Stimulated activated CD8-positive, alpha-beta memory T cell treated with anti-CD3 and anti-CD28 coated beads, Interleukin-12 subunit alpha, Interleukin-12 subunit beta, amount 100 ng/mL, for 24 hours (primary cell): ENCODE results near the gene TRHDE.

Experiments used
- DNase-seq: peaks from one replicate; pipeline ENCODE4 v3.0.0-alpha.2; 2020; ENCODE audit errors: extremely low read depth

The TRHDE gene, protein sequence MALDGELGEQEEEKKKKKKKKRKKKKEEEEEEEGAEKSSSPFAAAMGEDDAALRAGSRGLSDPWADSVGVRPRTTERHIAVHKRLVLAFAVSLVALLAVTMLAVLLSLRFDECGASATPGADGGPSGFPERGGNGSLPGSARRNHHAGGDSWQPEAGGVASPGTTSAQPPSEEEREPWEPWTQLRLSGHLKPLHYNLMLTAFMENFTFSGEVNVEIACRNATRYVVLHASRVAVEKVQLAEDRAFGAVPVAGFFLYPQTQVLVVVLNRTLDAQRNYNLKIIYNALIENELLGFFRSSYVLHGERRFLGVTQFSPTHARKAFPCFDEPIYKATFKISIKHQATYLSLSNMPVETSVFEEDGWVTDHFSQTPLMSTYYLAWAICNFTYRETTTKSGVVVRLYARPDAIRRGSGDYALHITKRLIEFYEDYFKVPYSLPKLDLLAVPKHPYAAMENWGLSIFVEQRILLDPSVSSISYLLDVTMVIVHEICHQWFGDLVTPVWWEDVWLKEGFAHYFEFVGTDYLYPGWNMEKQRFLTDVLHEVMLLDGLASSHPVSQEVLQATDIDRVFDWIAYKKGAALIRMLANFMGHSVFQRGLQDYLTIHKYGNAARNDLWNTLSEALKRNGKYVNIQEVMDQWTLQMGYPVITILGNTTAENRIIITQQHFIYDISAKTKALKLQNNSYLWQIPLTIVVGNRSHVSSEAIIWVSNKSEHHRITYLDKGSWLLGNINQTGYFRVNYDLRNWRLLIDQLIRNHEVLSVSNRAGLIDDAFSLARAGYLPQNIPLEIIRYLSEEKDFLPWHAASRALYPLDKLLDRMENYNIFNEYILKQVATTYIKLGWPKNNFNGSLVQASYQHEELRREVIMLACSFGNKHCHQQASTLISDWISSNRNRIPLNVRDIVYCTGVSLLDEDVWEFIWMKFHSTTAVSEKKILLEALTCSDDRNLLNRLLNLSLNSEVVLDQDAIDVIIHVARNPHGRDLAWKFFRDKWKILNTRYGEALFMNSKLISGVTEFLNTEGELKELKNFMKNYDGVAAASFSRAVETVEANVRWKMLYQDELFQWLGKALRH

DNA sequence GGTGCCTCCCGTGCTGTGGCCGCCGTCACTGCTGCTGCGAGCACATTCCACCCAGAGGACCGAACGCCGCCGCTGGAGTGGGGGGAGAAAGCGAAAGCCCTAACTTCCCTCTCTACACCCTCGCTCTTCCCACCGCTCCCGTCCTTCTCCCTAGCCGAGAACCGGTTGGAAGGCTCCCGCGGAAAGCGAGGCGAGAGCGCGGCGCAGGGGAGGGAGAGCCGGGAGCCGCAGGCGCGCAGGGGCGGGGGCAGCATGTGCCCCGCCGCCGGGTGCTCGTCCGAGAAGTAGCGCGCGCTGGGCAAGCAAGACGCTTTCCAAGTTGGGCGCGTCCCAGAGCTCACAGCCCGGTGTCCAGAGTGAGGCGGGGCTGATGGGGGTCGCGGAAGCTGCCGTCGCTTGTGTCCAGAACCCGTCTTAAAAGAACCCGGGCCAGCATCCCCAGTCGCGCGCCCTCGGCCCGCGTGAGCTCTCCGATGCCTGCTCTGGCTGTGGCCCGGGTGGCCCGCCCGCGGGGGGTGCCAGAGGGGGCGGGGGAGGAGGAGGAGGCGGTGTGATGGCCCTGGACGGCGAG is at the start of gene TRHDE:
TRHDE (plus strand) TSS at position 280 of the 571 bp plus-strand sequence; CDS start at position 554, 274 bp downstream.
- DNase-seq = no peak

DNA sequence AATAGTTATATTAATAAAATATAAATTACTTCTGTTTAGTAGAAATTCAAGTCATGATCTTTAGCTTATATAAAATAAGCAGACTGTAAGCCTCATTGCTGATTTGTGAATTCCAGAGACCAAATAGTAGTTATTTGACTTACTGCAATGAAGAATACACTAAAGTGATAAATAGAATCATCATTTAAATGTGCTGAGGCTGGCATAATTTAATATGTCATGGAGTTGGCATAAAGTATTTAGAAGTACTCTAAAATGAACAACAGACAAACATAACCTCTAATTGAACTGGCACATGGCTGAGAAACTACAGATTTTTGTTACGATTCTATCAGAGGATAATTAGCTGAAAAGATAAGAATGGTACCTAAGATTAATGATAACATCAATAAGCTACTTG is 45.7 kb upstream of the TRHDE start:
- no peak for DNase-seq

DNA sequence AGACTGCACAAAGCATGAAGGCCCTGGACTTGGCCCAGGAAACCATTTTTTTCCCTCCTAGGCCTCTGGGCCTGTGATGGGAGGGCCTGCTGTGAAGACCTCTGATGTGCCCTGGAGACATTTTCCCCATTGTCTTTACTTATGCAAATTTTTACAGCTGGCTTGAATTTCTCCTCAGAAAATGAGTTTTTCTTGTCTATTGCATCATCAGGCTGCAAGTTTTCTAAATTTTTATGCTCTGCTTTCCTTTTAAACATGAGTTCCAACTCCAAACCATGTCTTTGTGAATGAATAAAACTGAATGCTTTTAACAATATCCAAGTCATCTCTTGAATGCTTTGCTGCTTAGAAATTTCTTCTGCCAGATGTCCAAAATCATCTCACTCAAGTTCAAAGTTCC is 43.7 kb upstream of the TRHDE start:
- no peak for DNase-seq

DNA sequence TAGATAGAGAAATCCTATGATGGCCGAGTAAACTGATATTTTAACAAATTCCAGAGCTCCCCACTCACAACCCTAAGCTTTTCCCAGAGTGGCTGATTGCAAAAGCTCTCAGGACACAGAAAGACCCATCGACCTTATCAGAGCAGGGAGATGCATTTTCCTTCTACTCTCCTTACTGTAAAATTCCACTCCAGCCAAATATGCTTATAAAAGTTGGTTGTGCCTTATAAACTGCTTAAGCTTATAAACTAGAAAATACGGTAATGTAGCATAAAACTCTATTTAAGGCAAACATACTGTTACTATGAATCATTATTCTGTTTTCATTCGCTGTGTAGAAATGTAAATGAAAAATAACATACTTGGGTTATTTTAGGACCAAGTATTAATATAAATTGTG is 41.6 kb upstream of the TRHDE start:
- no peak for DNase-seq

DNA sequence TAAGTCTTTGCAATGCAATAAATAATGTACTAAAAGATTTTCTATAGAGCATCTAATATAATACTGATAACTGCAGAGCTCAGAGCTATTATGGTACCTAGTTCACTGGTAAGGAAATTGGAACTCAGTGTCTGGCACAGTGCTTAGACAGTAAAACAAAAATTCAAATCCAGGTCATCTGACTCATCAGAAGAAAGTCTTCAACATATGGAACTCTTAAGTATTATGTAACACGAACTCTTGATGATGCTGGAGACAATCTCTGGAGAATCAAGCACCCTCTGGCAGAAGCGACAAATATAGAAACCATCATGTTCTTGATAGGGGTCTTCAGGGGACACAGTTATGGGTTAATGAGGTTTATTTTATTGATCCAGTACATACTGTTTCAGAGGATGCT is 37.3 kb upstream of the TRHDE start:
- no peak for DNase-seq

DNA sequence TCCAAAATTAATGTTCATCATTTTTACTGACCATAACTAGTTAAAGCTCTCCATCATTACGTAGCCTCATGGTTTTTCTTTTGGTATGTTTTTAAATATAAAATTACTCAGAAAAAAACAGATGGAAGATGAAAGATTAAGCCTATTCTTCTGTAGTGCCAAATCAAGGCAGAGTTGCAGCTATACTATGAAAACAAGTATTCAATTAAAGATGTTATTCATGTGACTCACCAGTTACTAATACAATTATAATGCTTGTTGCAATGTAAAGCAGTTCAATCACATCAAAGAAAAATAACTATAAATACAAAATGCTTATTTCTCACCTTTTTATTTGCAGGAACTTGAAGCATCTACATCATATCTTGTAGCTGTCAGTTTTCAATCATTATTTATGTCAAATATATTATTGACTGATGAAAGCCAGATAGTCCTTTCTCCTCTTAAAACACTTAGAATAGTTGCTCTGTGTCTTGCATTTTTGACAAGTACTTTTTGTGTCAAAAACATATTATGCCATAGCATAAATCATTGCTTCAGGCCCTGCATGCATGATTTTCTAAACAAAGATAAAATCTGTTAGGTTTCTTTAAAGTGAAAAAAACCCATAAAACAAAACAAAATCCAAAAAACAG is 36.0 kb upstream of the TRHDE start:
- DNase-seq = no peak

DNA sequence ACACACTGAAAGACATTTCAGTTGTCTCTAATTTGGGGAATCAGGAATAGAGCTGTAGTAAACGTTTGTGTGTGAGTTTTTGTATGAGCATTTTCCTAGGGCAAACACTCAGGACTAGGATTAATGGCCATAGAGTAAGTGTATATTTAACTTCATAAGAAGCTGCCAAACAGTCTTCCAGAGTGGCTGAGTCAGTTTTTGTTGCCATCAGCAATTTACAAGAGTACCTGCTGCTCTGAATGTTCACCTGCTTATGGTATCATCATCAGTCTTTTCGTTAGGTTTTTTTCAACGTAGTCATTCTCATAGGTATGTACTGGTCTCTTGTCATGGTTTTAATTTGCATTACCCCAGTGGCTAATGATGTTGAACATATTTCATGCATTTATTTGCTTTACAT is 30.6 kb upstream of the TRHDE start:
- DNase-seq = no peak

DNA sequence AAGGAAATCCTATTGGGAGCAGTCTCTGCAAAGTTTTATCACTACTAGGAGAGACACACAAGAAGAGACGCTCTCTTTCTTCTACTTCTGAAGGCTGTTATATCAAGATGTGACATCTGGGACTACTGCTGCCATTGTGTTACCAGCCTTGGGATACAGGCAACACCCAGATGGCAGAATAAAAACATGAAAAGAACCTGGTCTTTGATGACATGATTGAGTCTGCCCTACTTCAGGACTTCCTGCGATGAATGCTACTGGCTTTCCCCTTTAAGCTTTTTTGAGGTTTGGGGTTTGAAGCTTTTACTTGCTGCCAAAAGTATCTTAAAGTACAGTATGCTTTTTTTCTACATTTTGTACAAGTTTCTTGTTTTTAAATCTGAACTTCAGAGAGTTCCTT is 29.2 kb upstream of the TRHDE start:
- no peak for DNase-seq

DNA sequence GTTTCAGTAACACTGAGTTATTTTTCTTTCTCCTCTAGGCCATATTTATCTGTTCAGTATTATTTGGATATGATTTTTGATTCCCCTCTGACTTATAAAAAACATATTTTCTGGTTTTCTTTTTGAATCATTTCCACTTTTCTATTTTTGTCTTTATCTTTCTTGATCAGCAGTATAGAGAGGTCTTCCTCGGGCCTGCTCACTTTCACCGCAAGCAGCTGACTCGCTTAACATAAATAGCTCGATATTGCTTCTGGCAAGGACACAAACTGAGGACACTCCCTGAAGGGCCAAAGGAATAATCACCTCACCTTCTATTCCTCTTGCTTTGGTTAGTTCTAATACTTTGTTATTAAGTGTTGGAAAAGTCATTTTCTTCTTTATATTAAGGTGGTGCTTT is 25.8 kb upstream of the TRHDE start:
- no peak for DNase-seq

DNA sequence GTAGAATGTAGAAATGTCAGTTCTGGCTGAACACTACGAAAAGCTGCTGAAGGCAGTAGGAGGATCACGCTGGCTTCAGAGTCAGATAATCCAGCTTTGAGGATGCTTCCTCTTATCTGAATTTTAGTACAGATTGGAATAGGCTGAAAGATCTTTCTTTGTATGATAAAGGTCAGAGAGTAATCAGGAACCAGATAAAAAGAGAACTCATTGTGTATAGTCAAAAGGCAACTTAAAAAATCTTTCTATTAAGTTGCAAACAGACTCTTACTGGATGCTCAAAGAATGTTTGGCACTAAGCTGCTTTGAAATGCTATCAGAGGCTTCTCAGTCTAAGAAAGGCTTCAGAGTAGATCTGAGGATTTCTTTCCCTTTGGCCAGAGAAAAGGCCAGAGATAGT is 21.8 kb upstream of the TRHDE start:
- no peak for DNase-seq

DNA sequence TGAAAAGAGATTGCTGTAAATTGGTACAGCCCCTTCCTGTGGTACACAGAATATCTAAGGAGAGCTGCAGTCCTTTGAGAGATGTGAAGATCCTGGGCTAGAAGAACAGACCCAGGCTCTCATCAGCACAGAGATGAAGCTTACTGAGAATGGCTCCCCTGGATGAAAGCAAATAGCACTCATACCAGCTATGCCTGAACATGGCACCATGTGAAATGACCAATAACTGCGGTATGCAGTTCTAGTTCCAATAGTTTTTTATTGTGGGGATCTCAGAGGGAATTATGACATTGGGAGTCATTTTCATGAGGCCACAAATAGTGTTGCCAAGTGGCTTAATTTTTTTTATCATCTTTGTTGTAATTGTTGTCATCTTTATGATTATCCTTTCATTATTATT is 15.4 kb upstream of the TRHDE start:
- no peak for DNase-seq

DNA sequence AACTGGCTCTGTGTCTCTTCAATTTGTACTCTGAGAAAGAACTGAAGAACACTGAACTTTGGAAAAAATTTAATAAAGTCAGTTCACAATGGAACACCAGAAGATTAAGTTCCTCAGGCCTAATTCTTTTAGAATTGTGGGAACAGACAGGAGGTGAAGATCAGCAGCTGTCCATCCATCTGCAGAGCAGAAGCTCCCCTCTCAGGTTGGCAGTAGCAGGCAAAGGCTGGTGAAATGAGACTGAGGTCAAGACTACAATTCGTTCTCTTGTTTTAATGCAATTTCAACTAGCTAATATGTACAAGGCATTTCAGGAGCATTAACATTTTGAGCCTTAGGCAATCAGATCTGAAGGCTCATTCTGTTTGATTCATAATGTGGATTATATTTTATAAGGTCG is 10.3 kb upstream of the TRHDE start:
- DNase-seq = no peak

DNA sequence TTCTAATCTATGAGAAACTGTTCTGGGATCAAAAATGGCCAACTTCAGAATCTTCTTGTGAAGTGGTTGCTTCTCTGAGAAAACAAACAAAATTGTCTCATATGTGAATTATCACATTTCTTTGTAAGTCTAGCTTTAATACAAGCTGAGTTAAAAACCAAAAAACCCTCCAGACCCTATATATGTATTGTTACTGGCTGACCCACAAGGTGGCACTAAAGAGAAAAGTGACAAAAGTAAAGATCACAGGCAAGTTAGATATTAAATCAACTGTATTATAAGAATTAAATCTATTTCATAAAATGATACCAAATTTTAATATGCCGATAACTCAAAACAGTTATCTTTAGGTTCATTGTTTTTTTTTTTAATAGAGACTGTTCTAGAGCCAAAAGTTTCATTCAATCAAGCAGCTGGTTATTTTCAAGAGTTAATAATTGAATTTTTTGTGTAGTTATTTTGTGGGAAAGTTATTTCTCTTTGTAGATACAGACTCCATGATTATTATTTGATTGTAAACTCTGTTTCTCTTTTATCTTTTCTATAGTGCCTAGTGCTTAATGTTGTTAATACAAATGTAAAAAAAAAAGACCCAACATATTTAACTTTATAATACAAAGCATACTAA is 7.5 kb upstream of the TRHDE start:
- no peak for DNase-seq

DNA sequence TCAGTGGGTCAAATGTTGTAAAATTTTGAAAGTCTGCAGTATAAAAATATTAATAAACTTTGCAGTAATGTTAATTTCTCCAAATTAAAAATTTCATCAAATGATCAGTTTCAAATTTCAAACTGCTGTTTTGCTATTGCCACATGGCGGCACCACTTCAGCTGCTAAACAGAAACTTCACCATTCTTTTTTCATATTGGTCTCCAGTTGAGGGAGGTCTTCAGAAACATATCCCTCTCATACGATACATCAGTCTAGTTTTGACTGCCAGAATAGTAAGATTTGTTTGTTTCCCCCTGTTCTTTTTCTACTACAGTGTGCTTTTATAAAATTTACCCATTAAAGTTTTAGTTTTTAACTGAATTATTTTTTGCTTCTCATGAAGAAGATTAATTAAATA is 4.2 kb upstream of the TRHDE start:
- DNase-seq = no peak

DNA sequence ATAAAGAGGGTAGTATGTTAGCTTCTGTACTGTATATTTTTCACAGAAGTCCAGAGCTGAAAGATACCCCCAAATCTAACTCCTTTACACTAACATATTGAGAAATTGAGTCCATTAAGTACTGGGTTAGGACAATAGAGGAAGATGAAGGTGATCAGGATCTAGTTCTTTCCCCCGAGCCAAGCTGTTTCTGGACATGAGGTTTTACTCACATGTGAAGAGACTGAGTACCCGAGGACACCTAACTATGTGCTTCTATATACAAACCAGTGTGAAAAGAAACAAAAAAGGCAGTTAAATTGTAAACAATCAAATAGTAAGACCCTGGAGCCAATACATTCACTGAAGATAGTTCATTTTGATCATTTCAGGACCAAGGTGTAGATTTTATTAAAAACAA is 3.8 kb upstream of the TRHDE start:
- no peak for DNase-seq

DNA sequence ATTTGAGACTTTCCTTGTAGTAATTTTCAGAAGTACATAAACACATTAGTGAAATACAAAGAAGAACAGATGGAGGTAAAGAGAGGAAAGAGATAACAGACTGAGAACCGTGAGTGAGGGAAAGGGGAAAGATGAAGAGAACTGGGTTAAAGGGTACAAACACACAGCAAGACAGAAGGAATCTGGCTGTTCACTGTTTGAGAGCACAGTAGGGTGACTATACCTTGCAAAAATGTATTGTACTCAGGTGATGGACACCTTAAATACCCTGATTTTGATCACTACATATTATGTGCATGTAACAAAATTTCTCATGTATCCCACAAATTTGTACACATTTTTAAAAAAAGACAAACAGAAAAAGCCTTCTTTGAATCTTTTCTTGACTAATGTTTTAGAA is 2.7 kb upstream of the TRHDE start:
- no peak for DNase-seq

DNA sequence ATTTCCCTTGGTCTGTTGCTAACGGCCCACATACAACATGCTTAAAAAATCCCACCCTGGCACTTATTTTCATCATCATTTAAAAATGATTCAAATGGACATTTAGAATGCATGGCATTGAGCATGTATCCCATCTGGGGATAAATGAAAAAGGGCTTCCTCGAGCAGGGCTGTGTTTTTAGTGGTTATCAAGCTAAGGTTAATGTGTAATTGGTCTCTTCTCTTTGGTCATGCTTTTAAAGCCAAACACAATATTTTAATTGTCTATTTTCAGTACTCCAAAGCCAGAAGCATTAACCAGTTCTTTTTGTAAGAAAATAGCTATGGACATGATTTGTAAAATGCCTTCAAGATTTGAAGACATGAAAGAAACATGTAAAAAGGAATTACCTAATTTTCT is 1.9 kb upstream of the TRHDE start:
- no peak for DNase-seq

DNA sequence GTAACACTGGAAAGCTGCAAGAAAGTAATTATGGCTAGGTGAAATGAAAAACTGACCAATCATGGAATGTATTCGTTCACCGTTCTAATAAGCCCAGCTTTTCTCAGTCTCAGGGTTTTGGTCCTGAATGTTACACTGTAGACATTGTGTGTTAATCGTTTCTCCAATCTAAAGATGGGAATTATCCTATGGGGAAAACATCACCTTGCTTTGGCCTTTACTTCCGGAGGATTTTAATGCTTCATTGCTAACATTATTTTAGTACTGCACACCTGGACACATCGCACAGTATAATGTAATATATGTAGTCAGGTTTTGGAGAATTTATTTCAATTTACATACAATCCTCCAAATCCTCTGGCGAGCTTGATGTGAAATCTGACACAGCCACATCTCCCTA is 1.2 kb upstream of the TRHDE start:
- no peak for DNase-seq

DNA sequence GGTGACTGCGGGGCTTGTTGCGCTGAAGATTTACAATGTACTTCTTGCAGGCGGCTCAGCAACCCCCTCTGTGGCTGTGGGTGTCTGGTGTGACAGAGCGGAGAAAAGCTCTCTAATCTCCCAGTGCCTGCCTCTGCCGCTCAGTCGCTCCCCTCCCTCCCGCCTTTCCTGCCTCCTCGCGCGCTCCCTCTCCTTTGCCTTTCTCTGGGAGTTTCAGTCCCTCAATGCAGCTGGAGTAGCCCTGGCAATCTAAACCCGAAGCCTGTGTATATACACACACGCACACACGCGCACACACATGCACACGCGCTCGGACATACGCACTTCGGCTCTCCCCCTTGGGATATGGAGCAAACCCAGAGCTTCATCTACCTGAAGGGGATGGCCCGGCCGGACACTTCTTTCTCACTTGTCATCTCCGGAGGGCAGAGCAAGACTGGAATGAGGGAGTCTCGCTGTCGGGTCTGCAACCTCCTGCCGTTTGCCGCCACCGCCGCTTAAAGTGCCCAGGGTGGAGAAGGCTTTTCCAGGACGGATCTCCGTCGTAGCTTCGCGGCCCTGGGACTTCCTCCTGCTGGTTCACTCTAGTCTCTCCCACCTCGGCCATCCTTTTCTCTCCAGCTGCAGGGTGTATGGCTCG is 599 bp upstream of the TRHDE start:
- DNase-seq = no peak

DNA sequence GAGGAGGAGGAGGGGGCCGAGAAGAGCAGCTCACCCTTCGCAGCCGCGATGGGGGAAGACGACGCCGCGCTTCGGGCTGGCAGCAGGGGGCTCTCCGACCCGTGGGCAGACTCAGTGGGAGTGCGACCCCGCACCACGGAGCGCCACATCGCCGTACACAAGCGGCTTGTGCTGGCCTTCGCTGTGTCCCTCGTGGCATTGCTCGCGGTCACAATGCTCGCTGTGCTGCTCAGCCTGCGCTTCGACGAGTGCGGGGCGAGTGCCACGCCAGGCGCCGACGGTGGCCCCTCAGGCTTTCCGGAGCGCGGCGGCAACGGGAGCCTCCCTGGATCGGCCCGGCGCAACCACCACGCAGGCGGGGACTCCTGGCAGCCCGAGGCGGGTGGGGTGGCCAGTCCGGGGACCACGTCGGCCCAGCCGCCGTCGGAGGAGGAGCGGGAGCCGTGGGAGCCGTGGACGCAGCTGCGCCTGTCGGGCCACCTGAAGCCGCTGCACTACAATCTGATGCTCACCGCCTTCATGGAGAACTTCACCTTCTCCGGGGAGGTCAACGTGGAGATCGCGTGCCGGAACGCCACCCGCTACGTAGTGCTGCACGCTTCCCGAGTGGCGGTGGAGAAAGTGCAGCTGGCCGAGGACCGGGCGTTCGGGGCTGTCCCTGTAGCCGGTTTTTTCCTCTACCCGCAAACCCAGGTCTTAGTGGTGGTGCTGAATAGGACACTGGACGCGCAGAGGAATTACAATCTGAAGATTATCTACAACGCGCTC is 745 bp downstream of the TRHDE start:
- DNase-seq = no peak
